ENCODE results near the gene SLC8A1.

DNA sequence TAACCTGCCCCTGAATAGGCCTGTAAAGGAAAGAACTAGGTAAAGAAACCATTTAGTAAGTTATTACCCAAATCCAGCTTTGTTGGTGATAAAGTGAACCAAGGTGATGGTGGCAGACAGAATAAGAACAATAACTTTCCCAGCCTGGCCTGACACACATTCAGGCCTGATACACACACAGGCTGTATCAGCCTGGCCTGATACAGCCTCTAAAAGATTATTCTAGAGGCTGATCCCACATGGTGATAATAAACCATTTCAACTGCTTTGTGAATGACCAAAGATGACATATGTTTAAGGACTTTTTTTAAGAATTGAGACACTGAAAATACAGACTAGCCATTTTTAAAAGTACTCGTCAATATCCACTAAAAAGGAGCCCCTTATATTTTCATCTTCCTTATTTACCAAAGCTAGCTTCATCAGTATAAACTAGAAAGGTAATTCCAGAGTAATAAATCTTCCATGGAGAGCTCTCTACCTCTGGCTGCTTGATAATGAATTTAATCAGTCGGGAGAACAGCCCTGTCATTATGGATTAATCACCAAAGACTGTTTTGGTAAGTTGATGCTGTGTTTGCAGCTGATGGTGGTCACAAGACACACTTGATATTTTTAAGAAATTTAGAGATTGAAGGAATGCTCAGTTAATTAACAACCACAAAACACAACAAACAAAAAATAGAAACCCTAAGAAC is 77.2 kb downstream of the SLC8A1 start:
- TF ChIP-seq, protein P1, sequence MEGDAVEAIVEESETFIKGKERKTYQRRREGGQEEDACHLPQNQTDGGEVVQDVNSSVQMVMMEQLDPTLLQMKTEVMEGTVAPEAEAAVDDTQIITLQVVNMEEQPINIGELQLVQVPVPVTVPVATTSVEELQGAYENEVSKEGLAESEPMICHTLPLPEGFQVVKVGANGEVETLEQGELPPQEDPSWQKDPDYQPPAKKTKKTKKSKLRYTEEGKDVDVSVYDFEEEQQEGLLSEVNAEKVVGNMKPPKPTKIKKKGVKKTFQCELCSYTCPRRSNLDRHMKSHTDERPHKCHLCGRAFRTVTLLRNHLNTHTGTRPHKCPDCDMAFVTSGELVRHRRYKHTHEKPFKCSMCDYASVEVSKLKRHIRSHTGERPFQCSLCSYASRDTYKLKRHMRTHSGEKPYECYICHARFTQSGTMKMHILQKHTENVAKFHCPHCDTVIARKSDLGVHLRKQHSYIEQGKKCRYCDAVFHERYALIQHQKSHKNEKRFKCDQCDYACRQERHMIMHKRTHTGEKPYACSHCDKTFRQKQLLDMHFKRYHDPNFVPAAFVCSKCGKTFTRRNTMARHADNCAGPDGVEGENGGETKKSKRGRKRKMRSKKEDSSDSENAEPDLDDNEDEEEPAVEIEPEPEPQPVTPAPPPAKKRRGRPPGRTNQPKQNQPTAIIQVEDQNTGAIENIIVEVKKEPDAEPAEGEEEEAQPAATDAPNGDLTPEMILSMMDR (IDR thresholded peaks at IDR 0.05) = no peak
- TF ChIP-seq EP300 (IDR thresholded peaks at IDR 0.05) (no peak), POLR2A (IDR thresholded peaks at IDR 0.05) (no peak)
